GM21515 (cell line): ENCODE data around the gene FBN1.

Experiments used
- ATAC-seq: cut with Tn5 transposase; IDR thresholded peaks from one replicate; pipeline ENCODE4 v1.9.1; 2021; ENCODE audit not compliant: unreplicated experiment

The FBN1 gene

GRCh38 chr15:48475600-48476395 is 169.7 kb downstream of the FBN1 start:
- ATAC-seq: no peak

- ATAC-seq: no peak
Measured at GRCh38 chr15:48473667-48474066, 171.8 kb downstream of the FBN1 start.

GRCh38 chr15:48472756-48473155 is 172.8 kb downstream of the FBN1 start:
- no peak for ATAC-seq

GRCh38 chr15:48471073-48471472 is 174.4 kb downstream of the FBN1 start:
- ATAC-seq: no peak

- no peak for ATAC-seq
Measured at GRCh38 chr15:48470096-48470495, 175.4 kb downstream of the FBN1 start.

- no peak for ATAC-seq
Measured at GRCh38 chr15:48469681-48470080, 175.8 kb downstream of the FBN1 start.

- no peak for ATAC-seq
Measured at GRCh38 chr15:48469271-48469670, 176.2 kb downstream of the FBN1 start.

- no peak for ATAC-seq
Measured at GRCh38 chr15:48467801-48468200, 177.7 kb downstream of the FBN1 start.

GRCh38 chr15:48466820-48467219 is 178.7 kb downstream of the FBN1 start:
- ATAC-seq: no peak

GRCh38 chr15:48466079-48466478 is 179.4 kb downstream of the FBN1 start:
- no peak for ATAC-seq

GRCh38 chr15:48465410-48465809 is 180.1 kb downstream of the FBN1 start:
- no peak for ATAC-seq

- no peak for ATAC-seq
Measured at GRCh38 chr15:48463366-48463880, 182.1 kb downstream of the FBN1 start.

- no peak for ATAC-seq
Measured at GRCh38 chr15:48462688-48463087, 182.8 kb downstream of the FBN1 start.

- ATAC-seq: no peak
Measured at GRCh38 chr15:48459571-48460442, 185.7 kb downstream of the FBN1 start.

GRCh38 chr15:48458876-48459275 is 186.6 kb downstream of the FBN1 start:
- no peak for ATAC-seq

GRCh38 chr15:48456134-48456533 is 189.4 kb downstream of the FBN1 start:
- ATAC-seq: no peak

GRCh38 chr15:48451736-48452135 is 193.8 kb downstream of the FBN1 start:
- no peak for ATAC-seq

- no peak for ATAC-seq
Measured at GRCh38 chr15:48451241-48451640, 194.3 kb downstream of the FBN1 start.

GRCh38 chr15:48449734-48450133 is 195.8 kb downstream of the FBN1 start:
- ATAC-seq: no peak

GRCh38 chr15:48447657-48448056 is 197.9 kb downstream of the FBN1 start:
- no peak for ATAC-seq

- ATAC-seq: no peak
Measured at GRCh38 chr15:48447058-48447457, 198.5 kb downstream of the FBN1 start.

GRCh38 chr15:48442011-48442410 is 203.5 kb downstream of the FBN1 start:
- ATAC-seq: no peak
